ENCODE data around the gene RHBDL1.

DNA sequence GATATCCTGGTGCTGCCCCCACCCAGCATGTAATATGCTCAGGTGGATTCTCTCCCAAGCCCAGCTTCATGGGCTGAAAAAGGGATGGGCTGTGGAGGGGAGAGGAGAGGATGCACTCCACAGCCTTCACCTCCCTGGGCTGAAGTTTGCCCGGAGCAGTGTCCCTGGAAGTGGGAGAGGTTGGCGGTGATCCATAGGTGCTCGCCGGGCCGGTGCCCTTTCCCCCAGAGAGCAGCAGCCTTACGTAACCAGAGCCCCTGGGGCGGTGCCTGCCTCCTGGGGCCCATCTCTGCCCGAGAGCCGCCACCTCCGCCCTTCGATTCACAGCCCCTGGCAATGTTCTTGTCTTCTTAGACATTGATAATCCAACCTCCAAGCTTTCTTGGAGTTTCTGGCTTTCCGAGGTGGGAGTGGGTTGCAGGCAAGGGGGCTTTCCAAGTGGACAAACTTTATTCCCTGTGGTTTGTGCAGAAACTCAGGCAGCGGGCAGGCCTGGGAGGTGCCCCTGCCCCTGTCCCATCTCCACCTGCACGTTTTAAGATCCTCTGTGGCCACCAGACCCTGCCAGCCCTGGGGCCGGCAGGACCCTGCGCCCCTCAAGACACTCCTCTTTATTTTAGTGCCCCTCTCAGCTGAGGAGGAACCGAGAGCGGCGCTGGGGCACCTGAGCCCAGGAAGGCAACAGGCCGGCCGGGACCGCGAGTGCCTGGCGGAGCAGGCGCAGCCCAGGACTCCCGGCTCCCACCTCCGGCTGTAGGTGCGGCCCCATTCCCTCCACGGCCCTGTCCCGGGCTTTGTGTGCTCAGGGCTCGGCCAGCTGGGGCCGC is 29.4 kb upstream of the RHBDL1 start:
- TF ChIP-seq, protein P1, sequence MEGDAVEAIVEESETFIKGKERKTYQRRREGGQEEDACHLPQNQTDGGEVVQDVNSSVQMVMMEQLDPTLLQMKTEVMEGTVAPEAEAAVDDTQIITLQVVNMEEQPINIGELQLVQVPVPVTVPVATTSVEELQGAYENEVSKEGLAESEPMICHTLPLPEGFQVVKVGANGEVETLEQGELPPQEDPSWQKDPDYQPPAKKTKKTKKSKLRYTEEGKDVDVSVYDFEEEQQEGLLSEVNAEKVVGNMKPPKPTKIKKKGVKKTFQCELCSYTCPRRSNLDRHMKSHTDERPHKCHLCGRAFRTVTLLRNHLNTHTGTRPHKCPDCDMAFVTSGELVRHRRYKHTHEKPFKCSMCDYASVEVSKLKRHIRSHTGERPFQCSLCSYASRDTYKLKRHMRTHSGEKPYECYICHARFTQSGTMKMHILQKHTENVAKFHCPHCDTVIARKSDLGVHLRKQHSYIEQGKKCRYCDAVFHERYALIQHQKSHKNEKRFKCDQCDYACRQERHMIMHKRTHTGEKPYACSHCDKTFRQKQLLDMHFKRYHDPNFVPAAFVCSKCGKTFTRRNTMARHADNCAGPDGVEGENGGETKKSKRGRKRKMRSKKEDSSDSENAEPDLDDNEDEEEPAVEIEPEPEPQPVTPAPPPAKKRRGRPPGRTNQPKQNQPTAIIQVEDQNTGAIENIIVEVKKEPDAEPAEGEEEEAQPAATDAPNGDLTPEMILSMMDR (IDR thresholded peaks at IDR 0.05) = no peak
- no peak for TF ChIP-seq POLR2A (IDR thresholded peaks at IDR 0.05)

All from vagina (tissue), 2 donors.